ENCODE results near the gene PCDHGA2. TPM values are rescaled to one million over a fixed set of nuclear protein-coding genes. Genes with fewer than 3 reads are reported as not detected.
A peak's percentile ranks its signal among the peaks of the same experiment; 100 is the strongest.
"Not testable (repeated sequence)": the region's sequence is repeated elsewhere in the genome, so short reads cannot be mapped to it uniquely, and the experiment has no call there.

Gene PCDHGA2
- total RNA-seq, 3 donors from 2014 or later = 0.41 to 3.8 (median 0.51) TPM

DNA sequence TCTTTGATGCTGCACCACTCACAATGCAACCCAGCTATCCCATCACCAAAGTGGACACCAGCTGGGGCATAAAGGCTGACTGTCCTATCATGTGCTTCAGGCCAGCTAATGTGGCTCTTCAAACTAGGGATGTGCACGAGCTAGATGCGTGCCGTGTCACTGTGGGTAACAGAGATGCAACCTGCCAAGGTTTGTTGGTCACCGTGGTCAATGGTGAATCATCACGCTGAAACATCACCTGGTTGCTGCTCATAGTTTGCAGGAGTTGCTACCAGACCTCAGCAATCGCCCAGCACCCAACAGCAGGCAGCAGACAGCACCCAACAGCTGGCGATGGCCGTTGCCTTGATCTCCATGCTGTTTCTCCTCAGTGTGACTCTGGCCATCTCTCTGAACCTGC, 10.3 kb upstream of the PCDHGA2 start:
- H3K9me3 ChIP-seq = peaks cover 32% of the 10 kb centered on the region
- intact Hi-C loops (cut with DNase I, micrococcal nuclease) = loop anchor here in 1 of 2 donors (10.0 kb wide), 1 partner anchor 237 kb away; no protein-coding TSS in a partner anchor
- H3K4me1 ChIP-seq (ENCODE audit: low read depth) = no peaks in the 10 kb centered on the region

DNA sequence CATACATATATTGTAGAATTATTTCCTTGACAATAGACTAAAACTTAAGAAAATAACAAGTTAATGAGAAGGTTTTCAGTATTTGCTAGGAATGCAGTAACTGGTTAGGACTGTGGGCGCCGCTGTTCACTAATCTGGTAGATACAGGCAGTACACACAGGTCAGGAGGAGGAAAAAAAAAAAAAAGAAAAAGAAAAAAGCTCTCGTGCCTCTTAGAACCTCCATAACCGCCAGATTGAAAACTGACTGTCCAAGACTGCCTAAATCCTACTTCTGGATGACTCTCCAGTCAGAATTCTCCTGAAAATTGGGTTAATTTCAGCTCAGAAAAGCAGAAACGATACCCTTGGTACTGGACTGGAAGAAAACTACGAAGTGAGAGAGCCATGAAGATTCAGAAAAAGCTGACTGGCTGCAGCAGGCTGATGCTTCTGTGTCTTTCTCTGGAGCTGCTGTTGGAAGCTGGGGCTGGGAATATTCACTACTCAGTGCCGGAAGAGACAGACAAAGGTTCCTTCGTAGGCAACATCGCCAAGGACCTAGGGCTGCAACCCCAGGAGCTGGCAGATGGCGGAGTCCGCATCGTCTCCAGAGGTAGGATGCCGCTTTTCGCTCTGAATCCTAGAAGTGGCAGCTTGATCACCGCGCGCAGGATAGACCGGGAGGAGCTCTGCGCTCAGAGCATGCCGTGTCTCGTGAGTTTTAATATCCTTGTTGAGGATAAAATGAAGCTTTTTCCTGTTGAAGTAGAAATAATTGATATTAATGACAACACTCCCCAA, 8.1 kb upstream of the PCDHGA2 start, which contains the start of gene PCDHGA1:
Gene PCDHGA1, plus strand, starts transcription at position 216 of the 782 bp plus-strand sequence.
- no peaks in the 10 kb centered on the region for H3K36me3 ChIP-seq (ENCODE audit: low read depth)
- ATAC-seq = peak; percentile 42
- H3K4me1 ChIP-seq (ENCODE audit: low read depth) = no peaks in the 10 kb centered on the region
- intact Hi-C loops (cut with DNase I, micrococcal nuclease) = no loop called here
- H3K4me3 ChIP-seq = no peak within 1 kb of the TSS
- TF ChIP-seq, protein P1, sequence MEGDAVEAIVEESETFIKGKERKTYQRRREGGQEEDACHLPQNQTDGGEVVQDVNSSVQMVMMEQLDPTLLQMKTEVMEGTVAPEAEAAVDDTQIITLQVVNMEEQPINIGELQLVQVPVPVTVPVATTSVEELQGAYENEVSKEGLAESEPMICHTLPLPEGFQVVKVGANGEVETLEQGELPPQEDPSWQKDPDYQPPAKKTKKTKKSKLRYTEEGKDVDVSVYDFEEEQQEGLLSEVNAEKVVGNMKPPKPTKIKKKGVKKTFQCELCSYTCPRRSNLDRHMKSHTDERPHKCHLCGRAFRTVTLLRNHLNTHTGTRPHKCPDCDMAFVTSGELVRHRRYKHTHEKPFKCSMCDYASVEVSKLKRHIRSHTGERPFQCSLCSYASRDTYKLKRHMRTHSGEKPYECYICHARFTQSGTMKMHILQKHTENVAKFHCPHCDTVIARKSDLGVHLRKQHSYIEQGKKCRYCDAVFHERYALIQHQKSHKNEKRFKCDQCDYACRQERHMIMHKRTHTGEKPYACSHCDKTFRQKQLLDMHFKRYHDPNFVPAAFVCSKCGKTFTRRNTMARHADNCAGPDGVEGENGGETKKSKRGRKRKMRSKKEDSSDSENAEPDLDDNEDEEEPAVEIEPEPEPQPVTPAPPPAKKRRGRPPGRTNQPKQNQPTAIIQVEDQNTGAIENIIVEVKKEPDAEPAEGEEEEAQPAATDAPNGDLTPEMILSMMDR (IDR thresholded peaks at IDR 0.05) = no peak
- peaks cover 36% of the 10 kb centered on the region for H3K9me3 ChIP-seq
- DNase-seq = peak in 1 of 3 donors; percentile 35

More for the DNA sequence above, 10.3 kb upstream of the PCDHGA2 start:
- ATAC-seq (no peak), DNase-seq (no peak)
- TF ChIP-seq, protein P1 (IDR thresholded peaks at IDR 0.05) = no peak
- Histone ChIP-seq H3K36me3 (ENCODE audit: low read depth) (no peaks in the 10 kb centered on the region), H3K4me3 (no peak overlapping the region)

DNA sequence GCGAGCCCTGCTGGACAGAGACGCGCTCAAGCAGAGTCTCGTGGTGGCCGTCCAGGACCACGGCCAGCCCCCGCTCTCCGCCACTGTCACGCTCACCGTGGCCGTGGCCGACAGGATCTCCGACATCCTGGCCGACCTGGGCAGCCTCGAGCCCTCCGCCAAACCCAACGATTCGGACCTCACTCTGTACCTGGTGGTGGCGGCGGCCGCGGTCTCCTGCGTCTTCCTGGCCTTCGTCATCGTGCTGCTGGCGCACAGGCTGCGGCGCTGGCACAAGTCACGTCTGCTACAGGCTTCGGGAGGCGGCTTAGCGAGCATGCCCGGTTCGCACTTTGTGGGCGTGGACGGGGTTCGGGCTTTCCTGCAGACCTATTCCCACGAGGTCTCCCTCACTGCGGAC, 6.0 kb upstream of the PCDHGA2 start:
- H3K9me3 ChIP-seq = peaks cover 47% of the 10 kb centered on the region
- ATAC-seq; H3K4me1 ChIP-seq (ENCODE audit: low read depth); intact Hi-C loops (cut with DNase I, micrococcal nuclease); DNase-seq; H3K4me3 ChIP-seq; H3K36me3 ChIP-seq (ENCODE audit: low read depth): not testable (repeated sequence)

DNA sequence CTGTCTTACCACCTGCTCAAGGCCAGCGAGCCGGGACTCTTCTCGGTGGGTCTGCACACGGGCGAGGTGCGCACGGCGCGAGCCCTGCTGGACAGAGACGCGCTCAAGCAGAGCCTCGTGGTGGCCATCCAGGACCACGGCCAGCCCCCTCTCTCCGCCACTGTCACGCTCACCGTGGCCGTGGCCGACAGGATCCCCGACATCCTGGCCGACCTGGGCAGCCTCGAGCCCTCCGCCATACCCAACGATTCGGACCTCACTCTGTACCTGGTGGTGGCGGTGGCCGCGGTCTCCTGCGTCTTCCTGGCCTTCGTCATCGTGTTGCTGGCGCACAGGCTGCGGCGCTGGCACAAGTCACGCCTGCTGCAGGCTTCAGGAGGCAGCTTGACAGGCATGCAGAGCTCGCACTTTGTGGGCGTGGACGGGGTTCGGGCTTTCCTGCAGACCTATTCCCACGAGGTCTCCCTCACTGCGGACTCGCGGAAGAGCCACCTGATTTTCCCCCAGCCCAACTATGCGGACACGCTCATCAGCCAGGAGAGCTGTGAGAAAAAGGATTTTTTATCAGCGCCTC, 2.3 kb downstream of the PCDHGA2 start:
- H3K4me1 ChIP-seq (ENCODE audit: low read depth); ATAC-seq; H3K36me3 ChIP-seq (ENCODE audit: low read depth); H3K4me3 ChIP-seq; DNase-seq; intact Hi-C loops (cut with DNase I, micrococcal nuclease): not testable (repeated sequence)
- H3K9me3 ChIP-seq = peaks cover 76% of the 10 kb centered on the region

DNA sequence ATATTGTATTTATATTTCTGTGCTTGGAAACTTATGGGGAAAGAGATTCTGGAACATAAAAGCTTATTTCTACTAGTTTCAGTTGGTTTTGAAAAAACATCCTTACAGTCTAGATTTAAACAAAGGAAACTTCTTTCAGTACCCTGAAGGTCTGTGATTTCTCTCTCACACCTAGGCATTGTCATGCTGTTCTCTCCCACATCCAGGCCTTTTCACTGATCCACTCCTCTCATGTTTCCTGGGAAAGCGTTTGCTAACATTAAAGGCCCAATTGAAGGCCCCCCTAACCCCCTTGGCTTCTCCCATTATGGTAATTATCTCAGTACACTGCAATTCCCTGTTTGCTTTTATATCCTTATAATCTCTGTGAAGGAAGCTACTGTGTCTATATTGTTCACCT, 4.2 kb downstream of the PCDHGA2 start:
- peaks cover 80% of the 10 kb centered on the region for H3K9me3 ChIP-seq
- H3K4me1 ChIP-seq (ENCODE audit: low read depth) = no peaks in the 10 kb centered on the region
- ATAC-seq = no peak
- intact Hi-C loops (cut with DNase I, micrococcal nuclease) = no loop called here
- H3K4me3 ChIP-seq = no peak overlapping the region
- no peaks in the 10 kb centered on the region for H3K36me3 ChIP-seq (ENCODE audit: low read depth)
- TF ChIP-seq, protein P1 (IDR thresholded peaks at IDR 0.05) = no peak
- DNase-seq = no peak

DNA sequence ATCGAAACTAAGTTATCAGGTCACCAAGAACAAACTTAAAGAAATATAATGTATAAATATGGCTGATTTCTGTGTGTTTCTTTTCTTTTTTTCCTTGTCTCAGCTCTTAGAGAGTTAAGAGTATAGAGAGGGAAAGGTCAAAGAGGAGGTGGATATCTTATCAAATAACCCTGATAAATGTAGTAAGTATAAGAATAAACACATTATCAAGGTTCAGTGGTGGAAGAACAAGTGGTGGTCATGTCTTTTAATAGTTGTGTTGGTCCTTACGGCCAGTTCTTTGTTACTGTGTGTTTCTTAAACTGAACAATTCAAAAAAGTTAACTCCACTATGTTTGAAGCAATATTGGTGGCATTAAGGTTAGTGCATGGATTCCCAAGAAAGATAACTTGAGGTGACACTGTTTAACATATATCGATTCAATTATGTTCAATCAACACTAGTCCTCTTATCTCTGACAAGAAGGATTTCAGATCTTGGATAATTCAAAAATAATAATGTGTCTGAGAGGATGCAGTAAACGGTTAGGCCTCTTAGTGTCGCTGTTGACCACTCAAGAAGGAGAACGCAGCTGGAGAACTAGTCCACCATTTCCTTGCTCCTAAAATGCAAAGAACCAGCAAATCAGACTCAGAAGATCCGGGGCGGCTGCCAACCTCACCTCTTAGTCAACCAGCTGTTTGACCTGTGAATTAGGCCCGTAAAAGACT, 4.8 kb downstream of the PCDHGA2 start, which contains the start of gene PCDHGA3:
Gene PCDHGA3, plus strand, starts transcription at position 588 of the 711 bp plus-strand sequence. CDS start 205 bp downstream, outside the sequence.
- no peaks in the 10 kb centered on the region for H3K4me1 ChIP-seq (ENCODE audit: low read depth)
- TF ChIP-seq, protein P1 (IDR thresholded peaks at IDR 0.05) = no peak
- H3K9me3 ChIP-seq = peaks cover 82% of the 10 kb centered on the region
- no peak within 1 kb of the TSS for H3K4me3 ChIP-seq
- no peaks in the 10 kb centered on the region for H3K36me3 ChIP-seq (ENCODE audit: low read depth)
- ATAC-seq (no peak), DNase-seq (no peak)
- intact Hi-C loops (cut with DNase I, micrococcal nuclease) = no loop called here

Measured in mucosa of descending colon (tissue), 3 donors.